Measurements from ENCODE around the gene CCDC102B.

CCDC102B gene

GRCh38 chr18:68983126-68983525 lies 185.2 kb downstream of the CCDC102B start:
- no peak overlapping the region for H3K4me3 ChIP-seq (replicated peaks; ENCODE audit: low read depth, low read length)
- TF ChIP-seq, protein P1, sequence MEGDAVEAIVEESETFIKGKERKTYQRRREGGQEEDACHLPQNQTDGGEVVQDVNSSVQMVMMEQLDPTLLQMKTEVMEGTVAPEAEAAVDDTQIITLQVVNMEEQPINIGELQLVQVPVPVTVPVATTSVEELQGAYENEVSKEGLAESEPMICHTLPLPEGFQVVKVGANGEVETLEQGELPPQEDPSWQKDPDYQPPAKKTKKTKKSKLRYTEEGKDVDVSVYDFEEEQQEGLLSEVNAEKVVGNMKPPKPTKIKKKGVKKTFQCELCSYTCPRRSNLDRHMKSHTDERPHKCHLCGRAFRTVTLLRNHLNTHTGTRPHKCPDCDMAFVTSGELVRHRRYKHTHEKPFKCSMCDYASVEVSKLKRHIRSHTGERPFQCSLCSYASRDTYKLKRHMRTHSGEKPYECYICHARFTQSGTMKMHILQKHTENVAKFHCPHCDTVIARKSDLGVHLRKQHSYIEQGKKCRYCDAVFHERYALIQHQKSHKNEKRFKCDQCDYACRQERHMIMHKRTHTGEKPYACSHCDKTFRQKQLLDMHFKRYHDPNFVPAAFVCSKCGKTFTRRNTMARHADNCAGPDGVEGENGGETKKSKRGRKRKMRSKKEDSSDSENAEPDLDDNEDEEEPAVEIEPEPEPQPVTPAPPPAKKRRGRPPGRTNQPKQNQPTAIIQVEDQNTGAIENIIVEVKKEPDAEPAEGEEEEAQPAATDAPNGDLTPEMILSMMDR (IDR thresholded peaks at IDR 0.05; ENCODE audit: low read length, missing control alignments), result no peak
- no peak for DNase-seq (ENCODE audit: low read depth)

DNA sequence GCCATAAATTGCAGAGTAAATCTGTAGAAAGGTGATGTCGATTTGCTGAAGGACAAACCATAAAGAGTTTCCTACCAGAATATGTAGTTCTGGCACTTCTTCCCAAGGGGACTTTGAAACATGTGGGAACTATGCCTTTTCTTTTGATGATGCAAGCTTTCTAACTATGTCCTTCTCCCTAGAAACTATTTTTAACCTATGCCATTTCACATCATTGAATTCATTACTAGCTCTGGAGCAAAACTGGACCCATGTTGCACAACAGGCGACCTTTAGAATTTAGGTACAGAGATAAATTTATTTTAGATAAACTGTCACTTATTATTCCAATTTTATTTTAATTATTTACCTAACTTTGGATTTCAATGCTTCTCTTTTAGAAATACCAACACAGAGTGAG lies 186.5 kb downstream of the CCDC102B start:
- TF ChIP-seq, protein P1 (IDR thresholded peaks at IDR 0.05; ENCODE audit: low read length, missing control alignments), result no peak
- no peak overlapping the region for H3K4me3 ChIP-seq (replicated peaks; ENCODE audit: low read depth, low read length)
- DNase-seq (ENCODE audit: low read depth), result peak; percentile 33

DNA sequence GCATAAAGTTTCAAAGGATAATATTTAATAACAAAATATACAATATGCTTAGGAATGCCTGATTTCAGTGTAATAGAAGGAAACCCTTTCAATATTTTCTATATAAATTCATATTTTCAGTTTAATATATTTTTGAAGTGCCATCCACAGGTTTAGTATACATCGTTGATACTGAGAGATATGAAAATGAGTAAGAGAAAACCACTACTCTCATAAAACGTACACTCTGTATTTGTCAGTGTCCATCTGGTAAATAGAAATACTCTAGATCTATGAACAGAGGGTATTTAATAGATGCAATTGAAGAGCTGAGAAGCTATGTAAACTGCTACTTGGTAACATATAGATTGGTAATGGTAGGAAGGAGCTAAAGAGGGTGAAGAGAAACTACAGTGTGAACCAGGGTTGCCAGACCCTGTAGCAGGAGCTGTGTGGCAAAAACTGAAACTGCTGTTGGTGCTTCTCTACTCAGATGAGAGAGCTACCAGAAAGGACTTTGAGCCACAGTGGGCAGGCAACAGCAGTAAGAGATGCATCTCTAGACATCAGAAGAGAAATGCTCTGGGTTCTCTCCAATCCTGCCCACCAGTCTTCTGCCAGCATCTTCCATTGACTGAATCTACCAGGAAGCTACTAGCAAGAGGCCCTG lies 187.4 kb downstream of the CCDC102B start:
- TF ChIP-seq, protein P1 (IDR thresholded peaks at IDR 0.05; ENCODE audit: low read length, missing control alignments), result no peak
- H3K4me3 ChIP-seq (replicated peaks; ENCODE audit: low read depth, low read length), result no peak overlapping the region
- DNase-seq (ENCODE audit: low read depth), result no peak

DNA sequence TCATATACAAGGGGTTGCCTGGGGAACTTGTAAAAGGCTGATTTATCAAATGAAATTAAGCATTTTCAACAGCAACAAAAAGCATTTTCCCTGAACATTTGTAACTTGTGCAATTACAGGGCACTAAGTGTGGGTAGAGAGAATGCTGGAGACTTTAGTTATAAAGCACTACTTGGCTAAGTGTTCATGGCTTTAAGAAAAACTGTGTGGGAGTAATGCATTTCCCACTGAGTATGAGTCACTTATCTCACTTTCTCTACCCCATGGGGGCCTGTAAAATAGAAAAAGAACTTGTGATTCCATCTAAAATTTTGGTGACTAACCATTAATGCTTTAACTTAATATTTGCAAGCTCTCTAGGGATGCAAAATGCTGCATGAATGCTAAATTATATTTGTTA lies 193.4 kb downstream of the CCDC102B start:
- TF ChIP-seq, protein P1 (IDR thresholded peaks at IDR 0.05; ENCODE audit: low read length, missing control alignments), result no peak
- no peak overlapping the region for H3K4me3 ChIP-seq (replicated peaks; ENCODE audit: low read depth, low read length)
- DNase-seq (ENCODE audit: low read depth), result peak; percentile 78

DNA sequence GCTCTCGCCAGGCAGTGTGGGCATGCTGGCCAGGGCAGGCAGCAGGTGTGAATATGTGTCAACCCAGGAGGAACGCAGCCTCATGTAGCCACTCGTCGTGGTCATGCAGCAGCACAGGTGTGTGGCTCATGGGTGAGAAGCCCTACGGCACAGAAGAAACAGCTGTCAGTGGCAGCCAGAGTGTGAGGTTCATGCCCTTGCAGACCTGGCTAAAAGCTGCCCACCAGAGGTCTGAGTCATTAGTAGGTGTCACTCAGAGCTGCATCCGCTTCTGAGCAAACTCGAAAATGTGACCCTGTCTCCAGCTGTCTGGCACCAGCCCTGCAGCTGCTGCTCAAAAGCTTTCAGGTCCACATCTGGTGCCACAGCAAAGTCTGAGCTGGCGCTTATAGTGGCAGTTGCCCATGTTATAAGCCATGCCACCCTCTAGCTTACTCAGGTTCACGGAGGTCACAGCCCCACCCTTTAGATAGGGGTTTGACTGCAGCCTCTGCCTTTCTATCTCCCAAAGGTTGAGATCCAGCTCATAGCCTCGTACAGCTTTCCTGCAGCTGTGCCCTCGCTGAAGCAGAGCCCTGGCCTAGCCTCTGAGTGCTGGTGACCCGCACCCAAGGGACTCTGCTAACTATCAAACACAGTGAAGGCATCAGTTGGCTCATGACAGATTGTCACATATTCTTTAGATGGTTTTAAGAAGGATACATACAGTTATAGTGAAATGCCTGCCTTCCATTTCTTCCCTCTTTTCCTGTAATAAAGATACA lies 195.0 kb downstream of the CCDC102B start:
- TF ChIP-seq, protein P1 (IDR thresholded peaks at IDR 0.05; ENCODE audit: low read length, missing control alignments), result no peak
- no peak for DNase-seq (ENCODE audit: low read depth)
- H3K4me3 ChIP-seq (replicated peaks; ENCODE audit: low read depth, low read length), result no peak overlapping the region

DNA sequence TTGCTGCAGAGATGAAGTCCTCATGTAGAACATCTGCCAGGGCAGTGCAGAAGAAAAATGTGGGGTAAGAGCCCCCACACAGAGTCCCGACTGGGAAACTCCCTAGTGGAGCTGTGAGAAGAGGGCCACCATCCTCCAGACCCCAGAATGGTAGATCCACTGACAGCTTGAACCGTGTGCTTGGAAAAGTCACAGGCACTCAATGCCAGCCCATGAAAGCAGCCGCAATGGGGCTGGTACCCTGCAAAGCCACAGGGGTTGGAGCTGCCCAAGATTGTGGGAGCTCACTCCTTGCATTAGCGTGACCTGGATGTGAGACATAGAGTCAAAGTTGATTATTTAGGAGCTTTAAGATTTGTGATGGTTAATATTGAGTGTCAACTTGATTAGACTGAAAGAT lies 197.8 kb downstream of the CCDC102B start:
- H3K4me3 ChIP-seq (replicated peaks; ENCODE audit: low read depth, low read length), result no peak overlapping the region
- TF ChIP-seq, protein P1 (IDR thresholded peaks at IDR 0.05; ENCODE audit: low read length, missing control alignments), result no peak
- DNase-seq (ENCODE audit: low read depth), result no peak
